GM19239 (cell line): ENCODE measurements around the gene CPLX1.

ENCODE experiments used
- DNase-seq: peaks from one replicate; pipeline ENCODE4 v3.0.0; 2011; ENCODE audit warnings: low spot score; ENCODE audit not compliant: insufficient read length
- FAIRE-seq: peaks from 2 replicates; lab custom pipeline; 2011; peaks lifted over from hg19 to GRCh38; lab: Jason Lieb, UNC

Gene CPLX1

DNA sequence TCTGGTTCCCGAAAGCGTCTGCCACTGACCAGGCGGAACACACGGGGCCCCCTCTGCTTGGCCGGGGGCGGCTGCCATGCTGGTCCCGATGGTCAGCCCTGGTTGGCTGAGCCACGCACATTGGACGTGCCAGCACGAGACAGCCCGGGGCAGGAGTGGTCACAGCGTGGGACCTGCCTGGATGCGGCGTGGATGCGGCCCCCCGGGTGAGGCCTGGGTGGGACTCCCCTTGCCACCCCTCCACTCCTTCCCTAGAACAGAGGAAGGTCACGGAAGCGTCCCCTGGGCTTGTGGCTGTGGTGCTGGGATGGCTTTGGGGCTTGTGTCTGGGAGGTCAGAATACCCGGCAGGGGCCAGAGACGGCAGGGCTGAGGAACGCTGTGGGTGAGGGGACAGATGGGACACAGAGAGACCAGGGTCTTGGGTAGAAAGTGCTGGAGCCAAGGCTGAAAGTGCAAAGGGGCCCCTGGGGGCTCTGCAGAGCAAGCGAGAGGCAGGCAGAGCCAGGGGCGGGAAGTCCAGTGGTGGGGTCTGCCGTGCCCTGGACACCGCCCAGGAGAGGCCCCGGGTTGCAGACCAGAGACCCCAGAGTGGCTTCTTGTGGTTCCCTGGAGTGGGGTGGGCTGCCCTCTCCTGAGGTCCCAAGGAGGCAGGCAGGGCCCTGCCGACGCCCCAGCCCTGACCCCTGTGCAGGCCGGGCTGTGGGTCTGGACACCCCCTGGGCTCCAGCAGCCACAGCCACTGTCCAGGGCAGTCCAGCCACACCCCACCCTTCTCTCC is 8.6 kb upstream of the CPLX1 start:
- no peak for FAIRE-seq

DNA sequence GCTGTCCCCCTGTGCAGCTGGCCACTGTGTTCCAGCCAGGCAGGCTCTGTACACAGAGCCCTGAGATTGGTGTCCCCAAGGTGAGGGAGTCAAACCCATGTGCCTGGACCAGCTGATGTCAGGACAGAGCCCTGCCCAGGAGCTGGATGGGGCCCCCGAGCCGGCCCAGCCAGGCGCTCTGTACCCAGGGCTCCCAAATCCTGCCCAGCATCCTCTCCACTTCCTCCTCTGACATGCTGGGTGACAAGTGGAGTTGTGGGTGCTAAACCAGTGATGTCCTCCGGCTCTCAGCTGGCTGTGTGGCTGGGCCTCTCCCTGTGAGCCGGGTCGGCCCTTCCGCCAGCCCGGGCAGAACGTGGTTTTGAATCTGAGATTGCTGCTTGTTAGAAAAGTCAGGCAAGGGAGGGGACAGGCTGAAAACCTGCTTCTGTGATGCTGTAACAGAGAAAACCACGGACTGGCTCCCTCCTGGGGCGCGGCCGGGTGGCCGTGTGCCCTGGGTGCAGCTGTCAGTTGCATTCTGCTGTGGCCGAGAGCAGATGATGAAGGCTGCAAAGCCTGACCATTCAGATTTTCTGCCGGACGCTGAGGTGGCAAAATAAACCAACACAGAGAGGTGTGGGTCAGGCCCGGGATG is 7.9 kb upstream of the CPLX1 start:
- DNase-seq = no peak
- FAIRE-seq = no peak

More for the DNA sequence above, 8.6 kb upstream of the CPLX1 start:
- DNase-seq = no peak

DNA sequence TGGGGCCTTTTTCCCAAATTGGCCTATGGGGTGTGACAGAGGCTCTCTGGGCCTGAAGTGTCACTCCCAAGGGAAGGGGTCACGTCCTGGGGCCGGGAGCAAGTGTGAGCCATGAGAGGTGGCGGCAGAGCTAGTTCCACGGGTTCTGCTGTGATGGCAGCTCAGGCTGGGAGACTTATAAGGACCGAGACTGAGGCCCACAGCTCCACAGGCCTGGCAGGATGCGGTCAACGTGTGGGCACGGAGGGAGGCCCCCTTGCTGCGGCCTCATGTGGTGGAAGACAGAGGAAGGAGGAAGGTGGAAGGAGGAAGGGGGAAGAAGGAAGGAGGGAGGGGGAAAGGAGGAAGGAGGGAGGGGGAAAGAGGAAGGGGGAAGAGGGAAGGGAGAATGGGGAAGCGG is 7.2 kb upstream of the CPLX1 start:
- FAIRE-seq = no peak
- no peak for DNase-seq

DNA sequence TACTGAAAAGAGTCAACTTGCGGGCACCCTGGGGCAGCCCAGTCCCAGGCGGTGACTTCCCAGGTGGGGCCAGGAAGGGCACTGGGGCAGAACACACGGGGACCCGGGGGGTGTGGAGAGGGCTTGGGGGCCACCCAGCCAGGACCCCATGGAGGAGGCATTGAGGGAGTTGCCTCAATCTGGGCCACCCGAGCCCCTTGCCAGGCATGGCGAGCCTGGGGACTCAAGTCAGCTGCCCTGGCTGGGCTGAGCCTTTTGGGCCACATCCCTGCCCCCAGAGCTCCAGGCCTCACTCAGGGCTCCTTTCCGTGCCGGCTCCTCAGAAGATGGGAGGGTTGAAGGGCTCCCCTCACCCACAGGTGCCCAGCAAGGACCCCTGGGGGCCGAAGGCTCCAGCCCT is 6.6 kb upstream of the CPLX1 start:
- DNase-seq = no peak

DNA sequence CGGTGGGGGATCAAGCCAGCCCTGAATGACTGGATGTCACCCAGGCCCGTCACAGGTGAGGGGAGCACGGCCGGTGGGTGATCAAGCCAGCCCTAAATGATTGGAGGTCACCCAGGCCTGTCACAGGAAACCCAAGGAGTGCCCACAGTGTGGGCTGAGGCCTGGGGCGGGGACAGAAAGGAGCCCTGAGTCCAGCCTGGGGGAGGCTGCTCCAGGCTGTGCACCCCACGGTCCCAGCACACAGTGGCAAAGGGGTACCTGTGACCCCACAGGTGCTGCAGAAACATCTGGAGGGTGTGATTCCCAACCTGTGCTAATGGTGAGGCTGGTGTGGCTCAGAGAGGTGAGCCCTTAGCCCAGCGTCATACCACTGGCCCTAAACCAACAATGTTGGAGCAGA is 6.2 kb upstream of the CPLX1 start:
- FAIRE-seq (no peak), DNase-seq (no peak)

More for the DNA sequence above, 6.6 kb upstream of the CPLX1 start:
- FAIRE-seq = no peak

DNA sequence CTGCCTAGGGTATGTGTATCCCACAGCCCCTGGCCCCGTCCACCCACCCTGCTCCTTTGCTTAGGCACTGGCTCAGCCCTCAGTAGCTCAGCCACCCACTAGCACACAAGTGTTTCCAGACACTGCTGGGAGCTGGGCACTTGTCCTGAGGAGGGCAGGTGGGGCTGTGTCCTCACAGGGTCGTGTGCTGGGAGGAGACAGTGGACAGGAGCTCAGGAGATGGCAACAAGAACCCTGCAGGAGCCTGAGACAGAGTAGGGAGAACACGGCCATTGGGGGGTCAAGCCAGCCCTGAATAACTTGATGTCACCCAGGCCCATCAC is 5.5 kb upstream of the CPLX1 start:
- FAIRE-seq = no peak
- DNase-seq = no peak

DNA sequence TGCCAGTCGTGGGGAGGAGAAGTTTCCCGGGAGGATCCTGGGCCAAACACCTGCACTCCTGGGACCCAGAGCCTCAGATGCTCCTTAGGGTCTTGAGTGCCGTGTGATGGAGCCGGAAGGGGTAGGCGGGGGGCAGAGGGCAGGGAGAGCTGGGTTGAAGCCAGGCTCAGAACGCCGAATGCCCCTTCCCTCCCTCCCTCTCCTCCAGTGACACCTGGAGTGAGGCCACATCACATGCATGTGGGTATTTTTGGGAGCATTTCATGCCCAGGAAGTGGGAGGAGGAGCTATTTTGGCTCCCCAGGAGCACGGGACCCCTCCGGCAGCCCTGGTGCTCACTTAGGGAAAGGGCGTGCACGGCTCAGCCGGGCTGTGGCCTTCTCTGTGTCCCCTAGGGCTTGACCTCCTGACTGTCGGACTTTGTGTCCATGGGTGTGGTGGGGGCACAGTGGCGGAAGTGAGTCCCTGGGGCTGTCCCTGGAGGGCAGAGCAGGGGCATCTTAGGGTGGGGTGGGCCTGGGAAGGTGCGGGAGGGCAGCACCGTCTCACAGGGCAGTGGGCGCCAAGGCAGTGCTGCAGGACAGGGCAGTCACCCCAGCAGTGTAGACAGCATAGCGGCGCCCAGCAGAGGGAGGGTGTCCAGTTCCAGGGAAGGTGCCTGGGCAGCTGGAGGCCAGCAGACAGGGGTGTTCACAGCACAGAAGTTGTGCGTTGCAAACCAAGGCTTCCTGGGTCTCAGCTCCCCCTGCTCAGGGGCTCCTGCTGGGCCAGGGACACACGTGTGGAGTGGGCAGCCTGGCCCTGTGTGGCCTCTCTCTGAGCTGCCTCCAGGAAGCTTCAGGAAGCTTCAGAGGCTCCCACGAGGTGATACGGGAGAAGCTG is 4.9 kb upstream of the CPLX1 start:
- DNase-seq = no peak
- no peak for FAIRE-seq

DNA sequence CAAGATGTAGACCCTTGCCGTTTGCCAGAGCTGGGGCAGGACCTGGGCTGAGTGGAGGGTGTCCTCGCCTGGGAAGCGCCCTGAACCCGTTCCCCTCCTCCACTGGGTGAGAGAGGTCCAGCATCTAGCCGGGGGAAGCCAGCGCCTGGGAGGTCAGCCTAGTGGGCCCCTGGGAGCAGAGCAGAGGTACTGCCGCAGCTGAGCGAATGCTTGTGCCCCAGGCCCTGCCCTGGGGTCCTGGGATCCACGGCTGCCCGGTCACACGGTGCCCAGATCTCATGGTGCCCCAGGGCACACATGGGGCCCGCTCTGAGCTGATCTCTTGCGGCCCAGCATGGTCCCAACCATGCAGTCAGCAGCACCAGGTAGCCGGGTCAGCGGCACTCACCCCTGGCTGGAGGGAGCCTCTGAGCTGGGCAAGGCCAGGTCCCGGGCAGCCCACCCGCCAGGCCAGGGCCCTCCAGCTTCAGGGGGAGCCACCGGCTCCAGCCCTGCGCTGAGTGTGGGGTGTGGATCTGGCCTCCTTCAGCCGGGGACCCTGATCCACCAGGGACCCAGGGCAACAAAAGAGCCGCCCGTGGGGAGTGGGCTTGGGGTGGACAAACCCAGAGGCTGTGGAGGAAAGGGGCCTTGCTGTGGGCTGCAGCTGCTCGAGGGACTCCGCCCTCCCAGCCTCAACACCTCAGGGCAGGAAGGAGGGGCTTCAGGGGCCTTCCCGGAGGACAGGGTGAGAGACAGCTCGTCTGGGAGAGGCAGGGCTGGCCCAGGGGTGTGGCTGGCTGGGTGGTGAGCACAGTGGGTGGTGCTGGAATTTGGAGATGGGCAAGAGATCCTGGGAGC is 4.1 kb upstream of the CPLX1 start:
- DNase-seq (no peak), FAIRE-seq (no peak)

DNA sequence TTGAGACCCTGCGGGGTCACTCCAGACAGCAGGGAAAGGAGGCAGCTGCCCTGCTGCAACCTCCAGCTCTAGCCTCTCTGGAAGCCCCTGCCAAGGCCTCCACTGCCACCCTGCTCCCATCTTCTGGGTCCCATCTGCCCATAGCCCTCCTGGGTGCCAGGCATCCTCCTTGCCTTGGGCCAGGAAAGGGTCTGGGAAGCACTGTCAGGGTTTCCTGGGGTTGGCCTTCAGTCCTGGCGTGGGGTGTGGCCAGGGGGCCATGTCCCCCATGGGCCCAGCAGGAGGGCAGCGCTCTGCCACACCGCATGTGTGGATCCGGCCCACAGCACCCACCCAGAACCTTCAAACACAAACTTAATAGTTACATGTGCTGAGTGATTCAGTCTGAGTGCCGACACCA is 3.4 kb upstream of the CPLX1 start:
- DNase-seq = no peak
- no peak for FAIRE-seq

DNA sequence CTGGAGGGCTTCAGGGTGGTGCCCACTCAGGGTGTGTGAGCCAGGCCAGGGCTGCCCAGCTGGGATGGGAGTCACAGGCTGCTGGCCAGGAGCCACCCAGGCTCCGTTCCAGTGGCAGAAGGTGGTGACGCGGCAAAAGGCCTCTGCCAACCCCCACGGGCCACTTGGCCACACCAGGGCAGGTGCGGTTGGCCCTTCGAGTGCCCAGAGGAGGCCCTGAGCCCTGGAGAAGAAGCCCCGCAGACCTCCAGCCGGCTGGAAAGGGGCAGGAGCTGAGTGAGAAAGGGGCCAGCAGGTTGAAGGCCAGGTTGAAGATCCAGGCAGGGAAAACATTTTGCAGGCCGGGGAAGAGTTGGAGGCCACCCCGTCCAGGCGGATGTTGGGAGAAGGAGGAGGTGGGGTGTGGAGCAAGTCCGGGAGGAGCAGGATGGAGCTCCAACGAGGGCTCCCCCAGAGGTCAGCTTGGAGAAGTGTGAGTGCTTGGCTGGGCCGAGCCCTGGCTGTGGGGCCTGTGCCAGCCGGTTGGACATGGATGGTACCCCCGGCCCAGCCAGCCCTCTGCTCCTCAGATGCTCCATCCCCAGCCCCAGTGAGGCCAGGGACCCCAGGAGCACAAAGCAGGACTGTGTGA is 2.8 kb upstream of the CPLX1 start:
- no peak for DNase-seq
- FAIRE-seq = no peak

DNA sequence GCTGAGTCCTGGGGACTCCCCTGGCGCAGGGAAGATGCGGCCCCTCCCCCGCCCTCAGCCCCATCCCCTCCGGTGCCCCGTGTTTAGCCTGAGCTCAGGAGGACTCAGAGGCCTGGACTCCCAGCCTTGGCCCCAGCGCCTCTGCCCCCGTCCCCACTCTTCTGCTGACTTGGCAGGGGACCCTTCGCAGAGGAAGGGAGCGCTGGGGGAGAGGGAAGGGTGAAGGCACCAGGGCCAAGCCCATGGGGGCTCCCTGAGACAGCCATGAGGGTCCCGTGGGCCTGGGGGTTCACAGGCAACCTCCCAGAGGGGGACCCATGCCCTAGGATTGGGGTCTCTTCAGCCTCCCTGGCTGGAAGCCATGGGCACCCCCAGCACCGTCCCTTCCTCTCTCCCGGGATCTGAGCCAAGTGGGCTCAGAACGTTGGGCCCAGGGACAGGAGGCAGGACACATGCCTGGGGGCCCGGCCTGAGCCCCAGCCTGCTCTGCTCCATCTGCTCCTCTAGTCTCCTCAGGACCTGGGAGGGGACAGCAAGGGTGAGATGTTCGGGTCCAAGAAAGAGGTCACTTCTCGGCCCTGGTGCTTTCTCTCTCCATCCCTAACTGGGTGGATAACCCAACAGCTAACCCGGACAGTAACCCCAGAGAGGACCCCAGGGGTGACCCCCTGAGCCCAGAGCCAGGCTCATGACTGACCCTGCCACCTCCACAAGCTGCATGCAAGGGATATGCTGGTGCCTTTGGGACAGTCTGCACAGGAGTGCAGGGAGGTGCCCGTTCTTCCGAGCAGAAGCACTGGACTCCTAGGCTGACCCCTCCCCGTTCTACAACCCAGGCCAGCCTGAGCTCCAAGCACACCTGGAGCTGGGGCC is 1.5 kb upstream of the CPLX1 start:
- FAIRE-seq (no peak), DNase-seq (no peak)

DNA sequence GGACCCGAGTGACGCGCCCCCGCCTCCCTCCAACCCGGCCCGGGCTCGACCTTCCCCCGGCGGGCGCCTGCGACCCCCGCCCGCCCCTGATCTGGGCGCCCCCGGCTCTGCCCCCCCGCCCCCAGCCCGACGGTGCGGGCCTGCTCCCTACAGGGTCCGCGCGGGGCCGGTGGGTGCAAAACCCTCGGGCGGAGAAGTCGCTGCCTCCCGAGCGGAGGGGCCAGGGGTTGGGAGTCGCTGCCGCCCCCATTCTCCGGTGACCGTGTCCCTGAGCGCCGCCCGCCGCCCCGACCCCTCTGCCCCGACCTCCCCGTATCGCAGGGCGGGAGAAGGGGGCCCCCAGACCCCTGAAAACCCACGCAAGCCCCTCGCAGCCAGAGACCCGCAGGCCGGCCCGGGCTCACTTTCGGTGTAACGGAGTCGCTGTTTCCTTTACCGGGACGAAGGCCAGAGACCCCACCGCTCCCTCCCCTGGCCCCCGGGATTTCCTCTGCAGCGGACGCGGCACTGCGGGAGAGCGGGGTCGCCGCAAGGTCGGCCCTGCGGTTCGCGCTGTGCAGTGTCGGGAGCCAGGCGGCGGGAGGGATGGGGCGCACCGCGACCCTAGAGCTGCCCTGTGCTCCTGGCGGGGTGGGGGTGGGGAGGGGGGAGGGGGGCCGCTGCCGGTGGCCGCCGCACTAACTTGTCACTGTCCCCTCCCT is 729 bp upstream of the CPLX1 start:
- no peak for FAIRE-seq
- no peak for DNase-seq

DNA sequence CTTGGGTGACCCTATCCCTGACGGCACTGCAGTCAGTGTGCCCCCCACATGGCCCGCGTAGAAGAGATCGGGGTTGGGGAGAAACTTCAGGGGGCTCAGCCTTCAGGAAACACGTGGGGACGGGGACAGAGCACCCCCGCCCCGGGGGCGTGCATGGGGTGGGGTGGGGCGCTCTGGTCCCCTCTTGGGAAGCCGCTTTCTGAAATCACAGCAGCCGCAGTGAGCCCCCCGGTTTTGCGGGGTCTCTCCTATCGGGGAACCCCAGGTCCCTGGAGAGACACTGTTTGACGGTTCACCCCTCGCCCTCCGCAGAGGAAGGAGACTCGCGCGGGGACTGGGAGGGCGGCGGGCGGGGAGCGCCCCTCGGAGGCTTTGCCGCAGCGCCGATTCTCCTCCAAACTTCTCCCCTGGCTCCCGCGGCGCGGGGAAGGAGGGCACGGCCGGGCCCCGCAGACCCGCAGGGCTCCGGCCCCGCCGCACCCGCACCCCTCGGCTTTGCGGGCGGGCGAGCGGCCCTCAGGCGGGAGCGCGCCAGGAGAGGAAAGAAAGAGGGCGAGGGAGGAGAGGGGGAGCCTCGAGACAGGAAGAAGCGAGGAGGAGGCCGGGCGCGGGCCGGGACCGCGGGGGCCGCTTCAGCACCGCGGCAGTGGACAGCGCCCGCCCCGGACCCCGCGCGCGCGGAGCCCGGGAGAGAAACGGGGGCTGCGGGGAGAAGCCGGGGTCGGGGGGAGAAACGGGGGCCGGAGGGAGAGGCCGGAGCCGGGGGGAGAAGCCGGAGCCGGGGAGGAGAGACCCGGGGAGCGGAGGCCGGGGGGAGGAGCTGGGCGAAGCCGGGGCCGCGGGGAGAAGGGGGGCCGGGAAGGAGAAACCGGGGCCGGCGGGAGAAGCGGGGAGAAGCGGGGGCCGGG is 612 bp downstream of the CPLX1 start:
- FAIRE-seq = no peak
- no peak for DNase-seq

DNA sequence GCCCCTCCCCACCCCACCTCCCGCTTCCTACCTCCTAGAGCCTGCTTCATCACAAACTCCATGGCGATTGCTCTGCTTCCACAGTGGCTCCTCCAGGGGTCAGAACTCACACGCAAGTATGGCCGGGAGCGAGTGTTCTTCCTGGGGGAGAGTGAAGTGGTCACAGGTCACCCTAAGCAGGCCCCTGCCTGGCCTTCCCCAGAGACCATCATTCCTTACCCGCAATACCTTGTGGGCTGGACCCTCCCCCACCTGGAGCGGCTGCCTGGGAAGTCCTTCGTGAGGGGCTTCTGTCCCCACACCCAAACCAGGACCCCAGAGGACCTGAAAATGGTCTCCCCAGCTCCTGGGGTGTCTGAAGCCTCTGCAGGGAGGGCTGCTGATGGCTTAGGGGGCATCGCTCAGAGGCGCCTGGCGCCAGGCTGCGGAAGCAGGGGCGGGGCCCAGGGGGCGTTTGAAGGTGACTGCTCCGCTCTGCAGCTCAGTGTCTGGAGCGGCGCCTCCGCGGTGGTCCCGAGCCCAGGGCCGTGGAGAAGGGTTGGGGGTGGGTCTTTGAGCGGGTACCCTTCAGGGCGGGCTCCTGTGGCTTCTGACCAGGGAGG is 1.4 kb downstream of the CPLX1 start:
- no peak for FAIRE-seq

DNA sequence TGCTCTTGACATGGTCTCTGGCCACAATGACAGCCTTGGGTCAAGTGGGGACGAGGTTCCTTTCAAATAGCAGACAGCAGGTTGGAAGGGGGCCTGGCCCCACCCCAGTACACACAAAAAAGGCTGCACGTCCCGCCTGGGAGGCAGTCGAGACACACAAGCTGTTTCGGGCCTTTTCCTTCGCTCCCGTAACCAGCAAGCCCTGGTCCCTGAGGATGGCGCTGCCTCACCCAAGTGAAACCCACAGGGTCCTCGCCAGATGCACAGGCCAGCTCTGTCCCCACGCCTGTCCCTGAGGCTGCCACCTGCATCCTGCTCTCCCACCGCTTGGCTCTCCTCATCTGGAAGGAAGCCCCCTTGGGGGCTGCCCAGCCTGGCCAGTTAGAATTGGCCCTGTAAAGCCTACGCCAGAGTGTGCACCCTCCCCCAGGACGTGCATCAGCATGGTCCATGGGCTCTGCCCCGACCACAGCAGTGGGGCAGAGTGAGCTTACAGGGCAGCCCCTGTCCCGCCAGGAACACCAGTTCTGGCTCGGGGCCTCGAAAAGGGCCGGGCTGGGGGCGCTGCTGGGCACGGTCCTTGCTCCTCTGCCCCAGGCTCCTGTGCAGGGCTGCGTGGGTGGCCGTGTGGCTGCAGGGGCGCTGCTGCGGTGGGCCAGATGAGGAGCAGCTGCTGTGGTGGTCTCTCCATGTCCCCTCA is 2.0 kb downstream of the CPLX1 start:
- FAIRE-seq (no peak), DNase-seq (no peak)

More for the DNA sequence above, 1.4 kb downstream of the CPLX1 start:
- DNase-seq = no peak

DNA sequence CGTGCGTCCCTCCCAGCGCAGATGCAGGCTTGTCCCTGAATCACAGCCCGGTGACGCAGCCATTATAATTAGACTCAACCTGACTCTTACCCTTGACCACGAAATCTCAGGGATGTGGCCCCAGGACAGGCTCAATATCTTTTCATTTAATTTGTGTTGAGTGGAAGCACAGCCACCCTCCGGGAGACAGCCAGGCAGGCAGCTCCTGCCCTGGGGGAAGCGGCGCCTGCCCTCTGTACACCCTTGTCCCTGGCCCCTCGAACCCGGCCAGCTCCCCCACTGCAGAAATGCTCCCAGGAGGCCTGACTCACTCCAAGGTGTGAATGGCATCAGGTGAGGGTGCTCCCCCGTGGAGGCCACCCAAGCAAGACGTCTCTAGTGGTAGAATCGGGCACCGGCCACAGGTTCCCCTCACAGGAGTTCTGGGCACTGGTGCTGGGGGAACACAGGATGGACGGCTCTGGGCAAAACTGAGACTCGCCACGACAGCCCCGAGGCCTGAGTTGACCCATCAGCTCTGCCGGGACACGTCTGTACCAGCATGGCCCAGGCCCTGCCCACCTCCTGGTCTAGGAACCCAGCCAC is 2.7 kb downstream of the CPLX1 start:
- FAIRE-seq = no peak
- DNase-seq = no peak
